ENCODE measurements around the gene ABCB11. TPM values are rescaled to one million over a fixed set of nuclear protein-coding genes. Genes with fewer than 3 reads are reported as not detected.

Gene ABCB11
- total RNA-seq, 1 experiment from 2014 or later, result 1.3 TPM

GRCh38 chr2:169005994-169006393 is 25.1 kb downstream of the ABCB11 start:
- peaks cover 46% of the 10 kb centered on the region for H3K4me1 Mint-ChIP-seq (ENCODE audit: low read depth, unreplicated experiment)
- intact Hi-C loops (cut with micrococcal nuclease; ENCODE audit: unreplicated experiment), result no loop called here
- no peak overlapping the region for H3K4me3 Mint-ChIP-seq (ENCODE audit: low read depth, unreplicated experiment)
- no peaks in the 10 kb centered on the region for H3K27me3 Mint-ChIP-seq (ENCODE audit: unreplicated experiment)
- no peaks in the 10 kb centered on the region for H3K36me3 Mint-ChIP-seq (ENCODE audit: insufficient read depth, unreplicated experiment)
- BruUV-seq (replicated peaks), result no TSS peak
- TF ChIP-seq, protein P1, sequence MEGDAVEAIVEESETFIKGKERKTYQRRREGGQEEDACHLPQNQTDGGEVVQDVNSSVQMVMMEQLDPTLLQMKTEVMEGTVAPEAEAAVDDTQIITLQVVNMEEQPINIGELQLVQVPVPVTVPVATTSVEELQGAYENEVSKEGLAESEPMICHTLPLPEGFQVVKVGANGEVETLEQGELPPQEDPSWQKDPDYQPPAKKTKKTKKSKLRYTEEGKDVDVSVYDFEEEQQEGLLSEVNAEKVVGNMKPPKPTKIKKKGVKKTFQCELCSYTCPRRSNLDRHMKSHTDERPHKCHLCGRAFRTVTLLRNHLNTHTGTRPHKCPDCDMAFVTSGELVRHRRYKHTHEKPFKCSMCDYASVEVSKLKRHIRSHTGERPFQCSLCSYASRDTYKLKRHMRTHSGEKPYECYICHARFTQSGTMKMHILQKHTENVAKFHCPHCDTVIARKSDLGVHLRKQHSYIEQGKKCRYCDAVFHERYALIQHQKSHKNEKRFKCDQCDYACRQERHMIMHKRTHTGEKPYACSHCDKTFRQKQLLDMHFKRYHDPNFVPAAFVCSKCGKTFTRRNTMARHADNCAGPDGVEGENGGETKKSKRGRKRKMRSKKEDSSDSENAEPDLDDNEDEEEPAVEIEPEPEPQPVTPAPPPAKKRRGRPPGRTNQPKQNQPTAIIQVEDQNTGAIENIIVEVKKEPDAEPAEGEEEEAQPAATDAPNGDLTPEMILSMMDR (IDR thresholded peaks at IDR 0.05; ENCODE audit: unreplicated experiment), result no peak
- CTCF ChIA-PET, result no interaction called here
- no peak for DNase-seq
- no peak overlapping the region for H3K27ac Mint-ChIP-seq (ENCODE audit: unreplicated experiment)
- peaks cover 5% of the 10 kb centered on the region for H3K9me3 Mint-ChIP-seq (ENCODE audit: low read depth, unreplicated experiment)

DNA sequence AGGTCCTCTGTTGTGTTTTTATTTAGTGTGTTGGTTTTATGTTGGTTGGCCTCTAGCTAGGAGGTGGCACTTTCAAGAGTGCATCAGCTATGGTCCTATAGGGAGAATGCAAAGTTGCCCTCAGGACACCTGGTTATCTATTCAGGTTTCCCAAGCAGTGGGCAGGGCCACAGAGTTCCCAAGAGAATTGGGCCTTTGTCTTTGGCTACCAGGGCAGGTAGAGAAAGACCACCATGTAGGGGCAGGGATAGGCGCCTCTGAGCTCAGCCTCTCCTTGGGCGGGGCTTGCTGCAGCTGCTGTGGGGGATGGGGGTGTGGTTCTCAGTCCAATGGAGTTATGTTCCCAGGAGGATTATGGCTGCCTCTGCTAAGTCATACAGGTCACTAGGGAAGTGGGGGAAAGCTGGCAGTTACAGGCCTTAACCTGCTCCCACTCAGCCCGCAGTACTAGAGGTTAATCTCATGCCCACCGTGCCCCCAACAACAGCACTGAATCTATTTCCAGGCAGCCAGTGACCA is 26.0 kb downstream of the ABCB11 start:
- no peak for DNase-seq
- intact Hi-C loops (cut with micrococcal nuclease; ENCODE audit: unreplicated experiment), result no loop called here
- BruUV-seq (replicated peaks), result no TSS peak
- Mint-ChIP-seq H3K27me3 (ENCODE audit: unreplicated experiment) (no peaks in the 10 kb centered on the region), H3K27ac (ENCODE audit: unreplicated experiment) (no peak overlapping the region), H3K4me1 (ENCODE audit: low read depth, unreplicated experiment) (peaks cover 46% of the 10 kb centered on the region), H3K4me3 (ENCODE audit: low read depth, unreplicated experiment) (no peak overlapping the region), H3K9me3 (ENCODE audit: low read depth, unreplicated experiment) (peaks cover 5% of the 10 kb centered on the region), H3K36me3 (ENCODE audit: insufficient read depth, unreplicated experiment) (no peaks in the 10 kb centered on the region)
- TF ChIP-seq, protein P1 (IDR thresholded peaks at IDR 0.05; ENCODE audit: unreplicated experiment), result no peak
- CTCF ChIA-PET, result interaction anchor here (0.8 kb wide), 1 partner anchor 33 kb away, joined by 3 read pairs; no protein-coding TSS in a partner anchor

DNA sequence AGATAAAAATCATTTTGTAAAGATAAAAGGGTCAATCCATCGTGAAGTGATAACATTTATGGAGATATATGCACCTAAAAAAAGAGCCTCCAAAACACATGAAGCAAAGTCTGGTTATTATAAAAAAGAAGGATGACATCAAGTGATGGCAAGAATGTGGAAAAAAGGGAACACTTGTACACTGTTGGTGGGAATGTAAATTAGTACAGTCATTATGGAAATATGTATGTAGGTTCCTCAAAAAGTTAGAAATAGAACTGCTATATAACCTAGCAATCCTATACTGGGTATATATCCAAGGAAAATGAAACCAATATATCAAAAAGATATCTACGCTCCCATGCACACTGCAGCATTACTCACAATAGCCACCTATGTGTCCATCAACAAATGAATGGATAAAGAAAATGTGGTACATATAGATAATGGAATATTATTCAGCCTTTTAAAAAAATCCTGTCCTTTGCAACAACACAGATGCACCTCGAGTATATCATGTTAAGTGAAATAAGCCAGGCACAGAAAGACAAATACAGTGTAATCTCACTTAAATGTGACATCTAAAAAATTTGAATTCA is 28.9 kb downstream of the ABCB11 start:
- no TSS peak for BruUV-seq (replicated peaks)
- no peak for DNase-seq
- Mint-ChIP-seq H3K27me3 (ENCODE audit: unreplicated experiment) (no peaks in the 10 kb centered on the region), H3K9me3 (ENCODE audit: low read depth, unreplicated experiment) (peaks cover 7% of the 10 kb centered on the region), H3K36me3 (ENCODE audit: insufficient read depth, unreplicated experiment) (no peaks in the 10 kb centered on the region), H3K4me3 (ENCODE audit: low read depth, unreplicated experiment) (no peak overlapping the region), H3K27ac (ENCODE audit: unreplicated experiment) (no peak overlapping the region), H3K4me1 (ENCODE audit: low read depth, unreplicated experiment) (peaks cover 53% of the 10 kb centered on the region)
- TF ChIP-seq, protein P1 (IDR thresholded peaks at IDR 0.05; ENCODE audit: unreplicated experiment), result no peak
- CTCF ChIA-PET, result no interaction called here
- intact Hi-C loops (cut with micrococcal nuclease; ENCODE audit: unreplicated experiment), result no loop called here

GRCh38 chr2:169001116-169001815 is 29.9 kb downstream of the ABCB11 start:
- intact Hi-C loops (cut with micrococcal nuclease; ENCODE audit: unreplicated experiment), result no loop called here
- BruUV-seq (replicated peaks), result no TSS peak
- H3K27ac Mint-ChIP-seq (ENCODE audit: unreplicated experiment), result no peak overlapping the region
- H3K4me1 Mint-ChIP-seq (ENCODE audit: low read depth, unreplicated experiment), result peaks cover 58% of the 10 kb centered on the region
- peaks cover 7% of the 10 kb centered on the region for H3K9me3 Mint-ChIP-seq (ENCODE audit: low read depth, unreplicated experiment)
- DNase-seq, result no peak
- H3K27me3 Mint-ChIP-seq (ENCODE audit: unreplicated experiment), result no peaks in the 10 kb centered on the region
- no peaks in the 10 kb centered on the region for H3K36me3 Mint-ChIP-seq (ENCODE audit: insufficient read depth, unreplicated experiment)
- CTCF ChIA-PET, result no interaction called here
- TF ChIP-seq, protein P1 (IDR thresholded peaks at IDR 0.05; ENCODE audit: unreplicated experiment), result no peak
- H3K4me3 Mint-ChIP-seq (ENCODE audit: low read depth, unreplicated experiment), result no peak overlapping the region
